Measurements from ENCODE around the gene PRCC.

GRCh38 chr1:156744786-156745419 lies 22.4 kb upstream of the PRCC start:
- TF ChIP-seq CTCF (conservative IDR thresholded peaks at IDR 0.05; ENCODE audit: low read depth, low read length) (no peak), EZH2 (IDR thresholded peaks at IDR 0.05; ENCODE audit: low read length, unreplicated experiment) (no peak)
